PC-3 (cell line): ENCODE data around the gene PSD. TPM values are rescaled to one million over a fixed set of nuclear protein-coding genes. Genes with fewer than 3 reads are reported as not detected.

Source experiments
- ATAC-seq: fragments of 200-7000 bp; cut with Tn5 transposase; 2 replicates; pipeline ENCODE4 v1.9.1; 2020; ENCODE audit warnings: mild to moderate bottlenecking, moderate library complexity
- BruUV-seq: library from RNA; stranded (reverse); fragments of 400-500 nt; replicated peaks from 2 replicates; lab custom pipeline; 2021; lab: Mats Ljungman, UMichigan
- CTCF ChIA-PET: fragments of 300-600 bp; sonication (Branson Sonifier 250); formaldehyde crosslinking; loops from one replicate; lab custom pipeline; 2022; ENCODE audit warnings: antibody characterized with exemption; lab: Charles Lee
- POLR2A ChIA-PET: fragments of 300-600 bp; sonication (Branson Sonifier 250); formaldehyde crosslinking; loops from one replicate; lab custom pipeline; 2022; ENCODE audit warnings: antibody characterized with exemption; ENCODE audit not compliant: unreplicated experiment; lab: Charles Lee
- DNase-seq: peaks from one replicate; pipeline ENCODE4 v3.0.0-alpha.2; 2015
- H2AFZ ChIP-seq: fragments of 300-600 bp; sonication (generic); 2 replicates; pipeline ENCODE4 v1.6.0; 2016; ENCODE audit warnings: antibody characterized with exemption, low read length
- H3F3A ChIP-seq: fragments of 300-600 bp; sonication (generic); one replicate; pipeline ENCODE4 v1.6.0; 2017; ENCODE audit warnings: antibody characterized with exemption, low read length, control low read depth, mild to moderate bottlenecking; ENCODE audit not compliant: unreplicated experiment
- H3K27ac ChIP-seq: fragments of 300-600 bp; sonication (generic); 2 replicates; pipeline ENCODE4 v1.5.1; 2016; ENCODE audit warnings: mild to moderate bottlenecking, low read length
- H3K27me3 ChIP-seq: fragments of 300-600 bp; sonication (generic); 2 replicates; pipeline ENCODE4 v1.6.1; 2016; ENCODE audit warnings: low read length, mixed read lengths
- H3K36me3 ChIP-seq: fragments of 300-600 bp; sonication (generic); 2 replicates; pipeline ENCODE4 v1.6.1; 2016; ENCODE audit warnings: low read depth, mixed run types, low read length, mixed read lengths
- H3K4me1 ChIP-seq: fragments of 300-600 bp; sonication (generic); 2 replicates; pipeline ENCODE4 v1.5.1; 2016; ENCODE audit warnings: low read length; ENCODE audit not compliant: insufficient read depth
- H3K4me2 ChIP-seq: fragments of 300-600 bp; sonication (generic); 2 replicates; pipeline ENCODE4 v1.6.0; 2016; ENCODE audit warnings: low read length
- H3K4me3 ChIP-seq: fragments of 300-600 bp; sonication (generic); 2 replicates; pipeline ENCODE4 v1.5.1; 2016; ENCODE audit warnings: mild to moderate bottlenecking, low read length, mixed read lengths
- H3K79me2 ChIP-seq: fragments of 300-600 bp; sonication (generic); 2 replicates; pipeline ENCODE4 v1.6.1; 2017; ENCODE audit warnings: low read length, mixed read lengths
- H3K9ac ChIP-seq: fragments of 300-600 bp; sonication (generic); 2 replicates; pipeline ENCODE4 v1.6.0; 2016; ENCODE audit warnings: mild to moderate bottlenecking, low read length
- H3K9me2 ChIP-seq: fragments of 300-600 bp; sonication (generic); replicated peaks from 2 replicates; pipeline ENCODE4 v1.6.1; 2016; ENCODE audit warnings: mixed run types, low read length, mixed read lengths
- H3K9me3 ChIP-seq: fragments of 300-600 bp; sonication (generic); 2 replicates; pipeline ENCODE4 v1.6.1; 2016; ENCODE audit warnings: low read length, mixed read lengths
- H4K20me1 ChIP-seq: fragments of 300-600 bp; sonication (generic); 2 replicates; pipeline ENCODE4 v1.6.1; 2016; ENCODE audit warnings: low read length, mixed read lengths
- EZH2 ChIP-seq: fragments of 300-600 bp; sonication (generic); IDR thresholded peaks from one replicate; pipeline ENCODE4 v1.6.1; 2017; ENCODE audit warnings: antibody characterized with exemption, mild to moderate bottlenecking, low read length; ENCODE audit not compliant: unreplicated experiment
- EZH2phosphoT487 ChIP-seq: fragments of 300-600 bp; sonication (generic); IDR thresholded peaks from 2 replicates; pipeline ENCODE4 v1.6.1; 2018; ENCODE audit warnings: mild to moderate bottlenecking, antibody characterized with exemption, low read length, borderline replicate concordance
- intact Hi-C: fragments of 100-400 bp; cut with micrococcal nuclease; formaldehyde crosslinking; loops from 2 replicates; pipeline ENCODE4 v1.9.0; 2023
- total RNA-seq: library from RNA; depleted of rRNA; stranded (reverse); fragments of >200 nt; gene quantifications from 2 replicates; pipeline ENCODE4 v1.2.3, GENCODE V29; 2014
- TF ChIP-seq, protein P1 (sequence below): fragments of 300-600 bp; sonication (generic); conservative IDR thresholded peaks from 2 replicates; pipeline ENCODE4 v1.5.1; 2017; ENCODE audit warnings: antibody characterized with exemption, low read depth, mild to moderate bottlenecking, low read length

PSD gene
- total RNA-seq, 1 experiment from 2014 or later = 0.22 TPM

DNA sequence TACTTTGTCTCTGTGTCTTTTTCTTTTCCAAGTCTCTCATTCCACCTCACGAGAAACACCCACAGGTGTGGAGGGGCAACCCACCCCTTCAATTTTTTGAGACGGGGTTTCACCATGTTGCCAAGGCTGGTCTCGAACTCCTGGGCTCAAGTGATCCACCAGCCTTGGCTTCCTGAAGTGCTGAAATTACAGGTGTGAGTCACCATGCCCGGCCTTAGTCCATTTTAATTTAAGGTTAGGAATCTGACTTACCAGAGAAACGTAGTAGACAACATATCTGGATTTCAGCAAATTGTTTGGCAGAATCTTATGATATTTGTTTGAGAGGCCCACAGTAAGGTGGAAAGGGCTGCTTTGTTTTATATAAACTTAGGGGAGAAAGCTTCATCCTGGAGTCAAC lies 26.3 kb downstream of the PSD start:
- Histone ChIP-seq H3K4me3 (no peak overlapping the region), H4K20me1 (no peaks in the 10 kb centered on the region), H3K27me3 (no peaks in the 10 kb centered on the region), H3K9me3 (no peaks in the 10 kb centered on the region), H3K9ac (no peak overlapping the region), H3K9me2 (no peaks in the 10 kb centered on the region), H3K27ac (no peak overlapping the region), H3K4me2 (no peak overlapping the region), H3K4me1 (peaks cover 12% of the 10 kb centered on the region; the same call in 1 of the 2 replicates), H3F3A (no peaks in the 10 kb centered on the region), H3K36me3 (no peaks in the 10 kb centered on the region), H2AFZ (no peak overlapping the region), H3K79me2 (peaks cover 15% of the 10 kb centered on the region)
- no peak for TF ChIP-seq EZH2phosphoT487
- TF ChIP-seq, protein P1, sequence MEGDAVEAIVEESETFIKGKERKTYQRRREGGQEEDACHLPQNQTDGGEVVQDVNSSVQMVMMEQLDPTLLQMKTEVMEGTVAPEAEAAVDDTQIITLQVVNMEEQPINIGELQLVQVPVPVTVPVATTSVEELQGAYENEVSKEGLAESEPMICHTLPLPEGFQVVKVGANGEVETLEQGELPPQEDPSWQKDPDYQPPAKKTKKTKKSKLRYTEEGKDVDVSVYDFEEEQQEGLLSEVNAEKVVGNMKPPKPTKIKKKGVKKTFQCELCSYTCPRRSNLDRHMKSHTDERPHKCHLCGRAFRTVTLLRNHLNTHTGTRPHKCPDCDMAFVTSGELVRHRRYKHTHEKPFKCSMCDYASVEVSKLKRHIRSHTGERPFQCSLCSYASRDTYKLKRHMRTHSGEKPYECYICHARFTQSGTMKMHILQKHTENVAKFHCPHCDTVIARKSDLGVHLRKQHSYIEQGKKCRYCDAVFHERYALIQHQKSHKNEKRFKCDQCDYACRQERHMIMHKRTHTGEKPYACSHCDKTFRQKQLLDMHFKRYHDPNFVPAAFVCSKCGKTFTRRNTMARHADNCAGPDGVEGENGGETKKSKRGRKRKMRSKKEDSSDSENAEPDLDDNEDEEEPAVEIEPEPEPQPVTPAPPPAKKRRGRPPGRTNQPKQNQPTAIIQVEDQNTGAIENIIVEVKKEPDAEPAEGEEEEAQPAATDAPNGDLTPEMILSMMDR = no peak
- TF ChIP-seq EZH2 = no peak
- POLR2A ChIA-PET = no interaction called here
- CTCF ChIA-PET = no interaction called here
- DNase-seq (no peak), ATAC-seq (no peak)
- intact Hi-C loops = no loop called here
- no TSS peak for BruUV-seq

DNA sequence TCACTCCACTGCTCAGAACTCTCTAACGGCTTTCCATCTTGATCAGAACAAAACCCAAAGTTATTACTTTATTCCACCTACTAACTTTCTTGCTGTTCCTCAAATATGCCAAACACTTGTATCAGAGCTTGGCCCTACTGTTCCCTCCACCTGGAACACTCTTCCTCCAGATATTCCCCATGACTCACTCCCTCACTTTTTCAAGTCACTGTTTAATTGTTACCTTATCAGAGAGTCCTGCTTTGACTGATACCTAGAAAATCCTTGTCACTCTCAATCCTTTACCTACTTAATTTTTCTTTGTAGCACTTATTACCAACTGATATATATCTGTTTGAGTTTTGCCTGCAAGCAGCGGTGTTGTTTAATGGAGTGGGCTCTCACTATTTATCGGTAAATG lies 28.7 kb downstream of the PSD start:
- Histone ChIP-seq H3F3A (no peaks in the 10 kb centered on the region), H3K36me3 (no peaks in the 10 kb centered on the region), H3K27ac (no peak overlapping the region), H3K27me3 (no peaks in the 10 kb centered on the region), H4K20me1 (no peaks in the 10 kb centered on the region), H3K9me2 (no peaks in the 10 kb centered on the region), H3K9me3 (no peaks in the 10 kb centered on the region), H3K4me1 (no peaks in the 10 kb centered on the region), H3K4me2 (no peak overlapping the region), H3K9ac (no peak overlapping the region), H3K79me2 (no peaks in the 10 kb centered on the region), H2AFZ (no peak overlapping the region), H3K4me3 (no peak overlapping the region)
- DNase-seq (no peak), ATAC-seq (no peak)
- TF ChIP-seq EZH2 (no peak), EZH2phosphoT487 (no peak)
- TF ChIP-seq, protein P1 = no peak
- ChIA-PET CTCF (no interaction called here), POLR2A (no interaction called here)
- no TSS peak for BruUV-seq
- intact Hi-C loops = no loop called here

DNA sequence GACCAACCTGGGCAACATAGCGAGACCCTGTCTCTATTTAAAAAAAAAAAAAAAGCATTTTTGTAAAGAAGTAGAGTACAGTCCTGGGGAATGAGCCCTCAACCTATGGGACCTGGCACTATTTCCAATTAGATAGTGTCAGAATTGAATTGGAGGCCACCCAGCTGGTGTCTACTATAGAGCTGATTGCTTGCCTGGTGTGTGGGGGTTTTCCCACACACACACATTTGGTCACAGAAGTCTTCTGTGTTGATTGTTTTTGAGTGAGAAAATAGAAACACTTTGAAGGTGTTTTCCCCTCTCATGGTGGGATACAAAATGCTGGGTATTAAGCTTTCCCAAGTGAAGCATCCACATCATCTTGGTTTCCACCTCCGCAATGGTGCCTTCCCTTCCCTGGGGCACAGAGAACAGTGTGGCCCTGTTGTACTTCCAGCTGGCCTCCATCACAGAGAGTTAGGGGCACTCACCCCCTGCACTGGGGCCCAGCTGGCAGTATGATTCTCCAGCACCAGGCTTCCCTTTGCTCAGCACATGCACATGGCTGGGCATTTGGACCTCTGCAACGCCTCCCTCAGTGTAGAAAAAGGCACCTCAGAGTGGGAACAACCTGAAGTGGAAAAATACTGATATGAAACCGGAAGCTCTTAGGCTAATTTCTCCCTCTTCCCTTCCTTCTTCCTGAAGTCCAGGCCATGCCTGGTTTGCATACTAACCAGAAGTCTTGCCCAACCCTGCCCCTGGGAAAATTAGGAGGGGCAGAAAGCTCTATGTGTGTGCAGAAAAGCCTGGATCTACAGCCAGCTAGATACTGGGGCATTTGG lies 33.8 kb downstream of the PSD start:
- CTCF ChIA-PET = interaction anchor here (0.6 kb wide), 1 partner anchor 9 kb away, joined by 3 read pairs; no protein-coding TSS in a partner anchor
- TF ChIP-seq EZH2 (no peak), EZH2phosphoT487 (no peak)
- TF ChIP-seq, protein P1 = no peak
- BruUV-seq = no TSS peak
- H3K9ac ChIP-seq = no peak overlapping the region
- H3K4me3 ChIP-seq = no peak overlapping the region
- no peaks in the 10 kb centered on the region for H3K4me1 ChIP-seq
- intact Hi-C loops = no loop called here
- H3K27me3 ChIP-seq = no peaks in the 10 kb centered on the region
- H3K9me3 ChIP-seq = no peaks in the 10 kb centered on the region
- DNase-seq (no peak), ATAC-seq (peak; percentile 27; the same call in 1 of the 2 replicates)
- no peaks in the 10 kb centered on the region for H4K20me1 ChIP-seq
- POLR2A ChIA-PET = interaction anchor here (0.9 kb wide), 1 partner anchor 10 kb away, joined by 6 read pairs; no protein-coding TSS in a partner anchor
- H3F3A ChIP-seq = no peaks in the 10 kb centered on the region
- no peaks in the 10 kb centered on the region for H3K79me2 ChIP-seq
- no peak overlapping the region for H2AFZ ChIP-seq
- no peak overlapping the region for H3K27ac ChIP-seq
- H3K4me2 ChIP-seq = no peak overlapping the region
- H3K9me2 ChIP-seq = no peaks in the 10 kb centered on the region
- H3K36me3 ChIP-seq = peaks cover 3% of the 10 kb centered on the region; the same call in 1 of the 2 replicates
